ENCODE measurements around the gene TSPOAP1. TPM values are rescaled to one million over a fixed set of nuclear protein-coding genes. Genes with fewer than 3 reads are reported as not detected.
A peak's percentile ranks its signal among the peaks of the same experiment; 100 is the strongest.

TSPOAP1 gene
- total RNA-seq, 2 donors from 2014 or later = 3.7 to 5.4 TPM

DNA sequence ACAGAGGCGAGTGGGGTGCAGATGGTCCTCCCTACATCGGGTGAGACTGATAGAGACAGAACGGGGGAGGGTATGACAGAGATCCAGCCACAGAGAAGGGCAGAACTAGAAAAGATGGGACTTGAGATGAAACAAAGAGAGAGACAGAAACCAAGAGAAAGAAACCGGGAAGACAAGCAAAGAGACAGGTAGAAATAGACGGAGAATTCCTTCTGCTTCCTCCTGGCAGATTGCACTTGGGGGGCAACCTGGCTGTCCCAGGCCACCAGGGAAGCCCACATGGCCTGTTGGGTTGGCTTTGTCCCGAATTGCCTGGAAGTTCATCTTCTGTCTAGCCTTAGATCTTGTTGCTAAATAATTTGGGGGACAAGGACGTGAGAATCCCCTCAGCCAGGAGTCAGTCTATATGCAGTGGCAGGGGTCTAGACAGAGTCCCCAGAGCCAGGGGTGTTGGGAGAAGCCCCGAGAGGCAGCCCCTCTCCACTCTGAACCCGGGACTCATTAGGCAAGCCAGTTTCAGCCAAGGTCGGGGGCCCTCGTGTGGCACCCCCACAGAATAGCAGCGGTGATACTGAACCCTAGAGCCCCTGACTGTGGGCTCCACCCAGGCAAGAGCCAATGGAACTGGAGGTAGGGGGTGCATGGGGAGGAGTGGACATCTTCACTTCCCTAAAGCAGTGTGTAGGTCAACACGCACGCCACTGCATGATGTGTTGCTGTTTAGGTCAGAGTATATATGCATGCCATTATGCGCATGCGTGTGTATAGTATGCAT is 627 bp upstream of the TSPOAP1 start:
- no peak for DNase-seq
- no peak overlapping the region for H3K4me3 ChIP-seq
- H3K4me1 ChIP-seq = no peaks in the 10 kb centered on the region
- peak overlapping the region; percentile 36 for H3K27ac ChIP-seq
- intact Hi-C loops (cut with DNase I) = no loop called here
- TF ChIP-seq, protein P1, sequence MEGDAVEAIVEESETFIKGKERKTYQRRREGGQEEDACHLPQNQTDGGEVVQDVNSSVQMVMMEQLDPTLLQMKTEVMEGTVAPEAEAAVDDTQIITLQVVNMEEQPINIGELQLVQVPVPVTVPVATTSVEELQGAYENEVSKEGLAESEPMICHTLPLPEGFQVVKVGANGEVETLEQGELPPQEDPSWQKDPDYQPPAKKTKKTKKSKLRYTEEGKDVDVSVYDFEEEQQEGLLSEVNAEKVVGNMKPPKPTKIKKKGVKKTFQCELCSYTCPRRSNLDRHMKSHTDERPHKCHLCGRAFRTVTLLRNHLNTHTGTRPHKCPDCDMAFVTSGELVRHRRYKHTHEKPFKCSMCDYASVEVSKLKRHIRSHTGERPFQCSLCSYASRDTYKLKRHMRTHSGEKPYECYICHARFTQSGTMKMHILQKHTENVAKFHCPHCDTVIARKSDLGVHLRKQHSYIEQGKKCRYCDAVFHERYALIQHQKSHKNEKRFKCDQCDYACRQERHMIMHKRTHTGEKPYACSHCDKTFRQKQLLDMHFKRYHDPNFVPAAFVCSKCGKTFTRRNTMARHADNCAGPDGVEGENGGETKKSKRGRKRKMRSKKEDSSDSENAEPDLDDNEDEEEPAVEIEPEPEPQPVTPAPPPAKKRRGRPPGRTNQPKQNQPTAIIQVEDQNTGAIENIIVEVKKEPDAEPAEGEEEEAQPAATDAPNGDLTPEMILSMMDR (IDR thresholded peaks at IDR 0.05) = no peak
- no peaks in the 10 kb centered on the region for H3K36me3 ChIP-seq
- H3K27me3 ChIP-seq = no peaks in the 10 kb centered on the region
- H3K9me3 ChIP-seq = no peaks in the 10 kb centered on the region
- H3K9ac ChIP-seq (ENCODE audit: low read depth in 2 of 2, low read length in 2 of 2) = peak overlapping the region in 1 of 2 donors; percentile 34

DNA sequence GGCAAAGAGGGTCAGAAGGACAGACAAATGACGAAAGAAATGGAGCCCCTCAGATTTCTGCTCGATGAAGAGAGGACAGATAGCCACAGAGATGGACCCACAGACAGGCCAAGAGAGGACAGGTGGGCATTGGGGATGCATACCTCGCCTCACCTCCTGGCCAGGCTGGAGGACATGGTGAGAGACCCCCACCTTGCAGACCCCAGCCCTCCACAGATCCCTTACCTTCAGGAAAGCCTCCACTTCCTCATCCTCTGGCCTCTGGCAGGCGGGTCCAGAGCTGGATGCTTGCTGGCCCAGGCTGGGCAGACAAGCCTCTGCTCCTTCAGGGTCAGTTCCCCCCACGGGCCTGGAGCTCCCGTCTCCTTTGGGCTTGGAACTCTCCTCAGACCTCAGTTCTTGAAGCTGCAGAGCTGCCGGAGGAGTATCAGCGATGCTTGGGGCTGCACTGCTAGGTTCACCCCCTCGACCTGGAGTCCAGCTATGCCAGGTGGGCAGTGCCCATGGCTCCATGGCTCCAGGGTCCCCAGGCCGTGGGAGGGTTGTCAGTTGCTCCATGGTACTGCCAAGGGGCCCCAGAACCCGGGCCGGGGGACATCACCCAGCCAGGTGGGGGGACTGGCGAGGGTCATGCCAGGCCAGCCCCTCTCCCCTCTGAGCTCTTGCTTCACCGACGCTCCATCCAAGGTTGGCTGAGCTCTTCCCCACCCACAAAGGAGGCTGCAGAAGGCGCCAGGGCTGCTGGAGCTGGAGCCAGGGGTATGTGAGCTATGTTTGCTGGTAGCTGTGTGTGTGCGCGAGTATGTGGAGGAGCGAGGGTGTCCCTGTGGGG is 1.0 kb downstream of the TSPOAP1 start:
- Histone ChIP-seq H3K9ac (ENCODE audit: low read depth in 2 of 2, low read length in 2 of 2) (peak overlapping the region in 1 of 2 donors; percentile 23), H3K27me3 (no peaks in the 10 kb centered on the region), H3K9me3 (no peaks in the 10 kb centered on the region), H3K4me1 (no peaks in the 10 kb centered on the region), H3K36me3 (no peaks in the 10 kb centered on the region), H3K4me3 (no peak overlapping the region), H3K27ac (no peak overlapping the region)
- TF ChIP-seq, protein P1 (IDR thresholded peaks at IDR 0.05) = no peak
- DNase-seq = no peak
- intact Hi-C loops (cut with DNase I) = no loop called here

DNA sequence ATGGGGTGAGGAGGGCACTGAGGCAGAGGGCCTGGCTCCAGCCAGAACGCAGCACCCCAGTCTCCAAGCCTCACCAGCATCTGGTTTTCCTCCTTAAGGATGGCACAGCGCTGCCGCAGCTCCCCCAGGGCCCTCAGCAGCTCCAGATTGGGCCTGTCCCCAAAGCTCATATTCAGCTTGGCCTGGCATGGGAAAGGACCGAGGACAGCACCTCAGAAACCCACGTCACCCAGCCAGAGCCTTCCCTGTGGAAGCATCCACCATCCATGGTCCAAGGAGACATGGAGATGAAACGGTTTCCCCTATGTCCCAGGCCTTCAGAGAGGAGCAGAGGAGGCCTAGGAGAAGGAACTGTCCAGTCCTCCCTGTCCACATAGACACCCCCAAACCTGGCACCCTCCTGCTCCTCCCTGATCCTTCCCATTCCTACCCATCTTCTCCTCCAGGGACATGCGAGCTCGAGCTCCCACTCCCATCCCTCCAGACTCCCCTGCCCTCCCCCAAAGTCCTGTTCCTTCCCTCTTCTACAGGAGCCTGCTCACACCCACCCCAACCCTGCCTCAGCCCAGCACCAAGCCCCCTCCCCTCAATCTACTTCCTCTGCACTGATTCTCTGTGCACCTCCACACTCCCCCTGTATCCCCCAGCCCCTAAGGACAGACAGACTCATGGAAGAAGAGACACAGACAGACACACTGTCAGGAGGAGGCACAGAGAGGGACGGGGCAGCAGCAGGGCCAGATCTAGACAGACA is 1.8 kb downstream of the TSPOAP1 start:
- Histone ChIP-seq H3K9me3 (no peaks in the 10 kb centered on the region), H3K4me3 (no peak overlapping the region), H3K4me1 (no peaks in the 10 kb centered on the region), H3K27me3 (no peaks in the 10 kb centered on the region), H3K27ac (no peak overlapping the region), H3K9ac (ENCODE audit: low read depth in 2 of 2, low read length in 2 of 2) (no peak overlapping the region), H3K36me3 (no peaks in the 10 kb centered on the region)
- intact Hi-C loops (cut with DNase I) = no loop called here
- DNase-seq = no peak
- TF ChIP-seq, protein P1 (IDR thresholded peaks at IDR 0.05) = no peak

DNA sequence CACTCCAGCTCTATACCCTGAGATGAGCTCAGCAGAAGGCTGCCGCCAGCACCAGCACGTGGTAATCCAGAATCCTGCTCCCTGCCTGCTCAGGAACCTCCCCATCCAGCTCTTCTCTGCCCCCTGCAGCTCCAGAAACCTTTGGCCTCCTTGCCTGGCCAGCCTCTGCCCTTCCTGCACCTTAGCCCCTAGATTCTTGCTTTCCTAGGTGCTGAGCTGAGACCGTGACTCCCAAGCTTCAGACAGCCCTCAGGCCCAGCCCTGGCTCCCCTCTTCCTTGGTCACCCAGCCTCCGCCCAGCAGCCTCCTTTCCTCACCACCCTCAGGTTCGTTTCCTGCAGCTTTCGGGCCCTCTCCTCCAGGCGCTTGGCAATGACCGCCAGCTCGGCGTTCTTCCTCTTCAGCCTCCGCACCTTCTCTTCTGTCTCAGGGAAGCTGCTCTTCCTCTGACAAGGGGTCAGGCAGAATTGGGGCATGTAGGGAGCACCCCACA is 2.6 kb downstream of the TSPOAP1 start:
- H3K27ac ChIP-seq = no peak overlapping the region
- intact Hi-C loops (cut with DNase I) = no loop called here
- TF ChIP-seq, protein P1 (IDR thresholded peaks at IDR 0.05) = no peak
- no peaks in the 10 kb centered on the region for H3K4me1 ChIP-seq
- no peak for DNase-seq
- H3K27me3 ChIP-seq = no peaks in the 10 kb centered on the region
- H3K9ac ChIP-seq (ENCODE audit: low read depth in 2 of 2, low read length in 2 of 2) = no peak overlapping the region
- no peaks in the 10 kb centered on the region for H3K36me3 ChIP-seq
- no peaks in the 10 kb centered on the region for H3K9me3 ChIP-seq
- H3K4me3 ChIP-seq = no peak overlapping the region

DNA sequence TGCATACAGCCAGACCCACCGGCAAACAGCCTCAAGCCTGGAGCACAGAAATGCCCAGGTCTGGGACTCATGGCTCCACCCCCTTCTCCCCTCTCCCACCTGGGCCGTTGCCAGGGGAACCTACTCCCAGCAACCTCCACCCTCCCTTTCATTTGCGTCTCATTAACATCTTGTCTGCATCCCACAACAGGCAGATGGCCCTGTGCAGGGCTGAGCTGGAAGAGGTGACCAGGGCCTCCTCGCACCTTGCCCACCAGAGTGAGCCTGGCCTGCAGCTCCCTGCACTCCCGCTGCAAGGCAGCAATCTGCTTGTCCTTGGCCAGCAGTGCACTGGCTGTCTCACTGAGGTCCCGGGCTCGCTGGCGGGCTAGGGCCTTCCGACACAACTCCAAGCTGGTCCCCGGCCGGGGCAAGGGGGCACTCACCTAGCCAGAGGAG is 3.3 kb downstream of the TSPOAP1 start:
- Histone ChIP-seq H3K4me1 (no peaks in the 10 kb centered on the region), H3K27me3 (no peaks in the 10 kb centered on the region), H3K4me3 (no peak overlapping the region), H3K9me3 (no peaks in the 10 kb centered on the region), H3K27ac (no peak overlapping the region), H3K9ac (ENCODE audit: low read depth in 2 of 2, low read length in 2 of 2) (peak overlapping the region; percentile 65 to 87), H3K36me3 (no peaks in the 10 kb centered on the region)
- TF ChIP-seq, protein P1 (IDR thresholded peaks at IDR 0.05) = no peak
- DNase-seq = no peak
- intact Hi-C loops (cut with DNase I) = no loop called here
